HG02884 (cell line): ENCODE measurements around the gene CSF1R.

Source experiments
- ATAC-seq: cut with Tn5 transposase; IDR thresholded peaks from one replicate; pipeline ENCODE4 v1.9.1; 2021; ENCODE audit warnings: mild to moderate bottlenecking, moderate library complexity; ENCODE audit not compliant: unreplicated experiment

The CSF1R gene

GRCh38 chr5:150085950-150086715 lies at the start of gene CSF1R:
TSS of gene CSF1R (minus strand) at chr5:150086554. CDS start at chr5:150086427, 127 bp downstream.
- ATAC-seq: no peak

GRCh38 chr5:150135557-150136304 lies 49.4 kb upstream of the CSF1R start:
- no peak for ATAC-seq

- ATAC-seq: no peak
Observed at GRCh38 chr5:150134198-150134588, 47.8 kb upstream of the CSF1R start.

- no peak for ATAC-seq
Observed at GRCh38 chr5:150133581-150134197, 47.3 kb upstream of the CSF1R start.

- ATAC-seq: no peak
Observed at GRCh38 chr5:150132740-150133139, 46.4 kb upstream of the CSF1R start.

- no peak for ATAC-seq
Observed at GRCh38 chr5:150131978-150132694, 45.8 kb upstream of the CSF1R start.

GRCh38 chr5:150131461-150131860 lies 45.1 kb upstream of the CSF1R start:
- ATAC-seq: no peak

- ATAC-seq: no peak
Observed at GRCh38 chr5:150130493-150130922, 44.2 kb upstream of the CSF1R start.

GRCh38 chr5:150129813-150130492 lies 43.6 kb upstream of the CSF1R start:
- no peak for ATAC-seq

- no peak for ATAC-seq
Observed at GRCh38 chr5:150129454-150129812, 43.1 kb upstream of the CSF1R start.

- ATAC-seq: no peak
Observed at GRCh38 chr5:150126921-150127265, 40.5 kb upstream of the CSF1R start.

- no peak for ATAC-seq
Observed at GRCh38 chr5:150126199-150126920, 40.0 kb upstream of the CSF1R start.

GRCh38 chr5:150125334-150125733 lies 39.0 kb upstream of the CSF1R start:
- ATAC-seq: no peak

- ATAC-seq: no peak
Observed at GRCh38 chr5:150124596-150124995, 38.2 kb upstream of the CSF1R start.

GRCh38 chr5:150124111-150124557 lies 37.8 kb upstream of the CSF1R start:
- no peak for ATAC-seq

GRCh38 chr5:150123542-150123941 lies 37.2 kb upstream of the CSF1R start:
- ATAC-seq: no peak

GRCh38 chr5:150122536-150123481 lies 36.5 kb upstream of the CSF1R start:
- ATAC-seq: no peak

- ATAC-seq: no peak
Observed at GRCh38 chr5:150122158-150122510, 35.8 kb upstream of the CSF1R start.
